Stimulated activated CD8-positive, alpha-beta memory T cell treated with anti-CD3 and anti-CD28 coated beads, Interleukin-7, amount 100 ng/mL, for 48 hours (primary cell): Measurements from ENCODE around the gene PTTG2.
A peak's percentile ranks its signal among the peaks of the same experiment; 100 is the strongest.
"Not testable (repeated sequence)": the region's sequence is repeated elsewhere in the genome, so short reads cannot be mapped to it uniquely, and the experiment has no call there.

Experiments
- DNase-seq, 2 donors: peaks; one replicate each; pipeline ENCODE4 v3.0.0-alpha.2; 2020; ENCODE audit warnings: low read depth in 1 of 2; ENCODE audit errors: extremely low read depth in 1 of 2

The PTTG2 gene

GRCh38 chr4:37953620-37954293 is 6.4 kb upstream of the PTTG2 start:
- no peak for DNase-seq

DNA sequence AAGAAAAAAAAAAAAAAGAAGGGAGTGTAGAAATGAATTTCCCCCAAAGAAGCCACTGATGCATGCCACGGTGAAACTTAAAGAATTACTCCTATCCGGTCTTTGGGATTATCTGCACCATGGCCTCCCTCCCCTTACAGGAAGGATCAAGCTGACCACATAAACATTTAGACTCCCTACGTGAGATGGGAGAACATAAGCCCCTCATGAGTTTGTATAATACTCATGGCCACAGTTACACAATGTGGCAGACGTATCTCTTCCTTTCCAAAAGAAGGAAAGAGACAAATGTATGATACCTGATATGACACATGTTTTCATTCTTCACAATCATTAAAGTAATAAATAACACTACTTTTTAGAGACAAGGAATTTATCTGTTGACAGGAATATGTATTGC is 3.3 kb upstream of the PTTG2 start:
- DNase-seq: no peak

DNA sequence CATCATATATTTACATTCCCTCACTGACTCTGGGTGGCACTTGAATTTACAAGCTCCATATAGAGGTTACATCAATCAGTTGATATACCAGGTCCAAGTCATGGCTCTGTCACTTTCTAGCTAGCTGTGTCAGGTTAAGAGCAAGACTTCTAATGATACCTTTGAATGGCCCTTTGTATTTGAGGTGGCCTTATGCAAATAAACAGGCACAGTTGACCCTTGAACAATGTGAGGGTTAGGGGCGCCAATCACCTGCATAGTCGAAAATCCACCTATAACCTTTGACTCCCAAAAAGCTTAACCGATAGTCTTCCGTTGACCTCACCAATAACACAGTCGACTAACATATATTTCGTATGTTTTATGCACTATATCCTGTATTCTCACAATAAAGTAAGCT is 1.3 kb upstream of the PTTG2 start:
- DNase-seq: no peak

DNA sequence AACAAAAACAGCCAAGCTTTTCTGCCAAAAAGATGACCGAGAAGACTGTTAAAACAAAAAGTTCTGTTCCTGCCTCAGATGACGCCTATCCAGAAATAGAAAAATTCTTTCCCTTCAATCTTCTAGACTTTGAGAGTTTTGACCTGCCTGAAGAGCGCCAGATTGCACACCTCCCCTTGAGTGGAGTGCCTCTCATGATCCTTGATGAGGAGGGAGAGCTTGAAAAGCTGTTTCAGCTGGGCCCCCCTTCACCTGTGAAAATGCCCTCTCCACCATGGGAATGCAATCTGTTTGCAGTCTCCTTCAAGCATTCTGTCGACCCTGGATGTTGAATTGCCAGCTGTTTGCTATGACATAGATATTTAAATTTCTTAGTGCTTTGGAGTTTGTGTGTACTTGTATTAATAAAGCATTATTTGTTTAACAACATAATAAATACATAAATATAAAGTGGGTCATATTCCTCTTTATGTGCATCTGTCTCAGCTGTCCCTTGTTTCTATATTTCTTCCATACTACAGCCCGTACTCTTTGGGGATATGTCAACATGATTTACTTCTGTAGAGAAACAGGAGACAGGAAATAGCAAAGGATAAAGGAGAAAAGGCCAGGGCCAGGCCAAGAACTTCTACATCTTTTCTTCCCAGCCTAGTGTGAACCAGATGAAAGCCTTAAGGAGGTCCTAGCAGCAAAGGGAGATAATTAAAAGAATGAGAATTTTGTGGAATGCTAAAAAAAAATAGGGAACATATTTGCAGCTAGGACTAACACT is 667 bp downstream of the PTTG2 start:
- DNase-seq: no peak

GRCh38 chr4:37964734-37965457 is 4.7 kb downstream of the PTTG2 start:
- no peak for DNase-seq

DNA sequence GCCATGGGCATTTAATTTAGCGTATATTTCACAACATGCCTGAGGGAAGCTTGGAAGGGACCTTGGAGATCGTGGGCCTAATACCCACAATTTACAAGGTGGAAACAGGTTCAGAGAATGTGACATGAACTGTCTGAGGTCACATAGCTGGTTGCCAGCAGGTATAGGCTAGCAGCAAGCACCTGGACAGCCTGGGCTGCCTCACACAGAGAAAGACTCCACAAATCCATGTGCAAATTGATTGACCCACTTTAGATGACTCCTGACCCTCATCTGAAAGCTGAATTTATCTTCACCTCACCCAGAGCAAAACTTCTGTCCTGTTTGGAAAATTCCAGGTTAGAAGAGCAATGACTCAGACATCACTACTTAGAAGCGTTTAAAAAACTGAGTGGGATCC is 5.8 kb downstream of the PTTG2 start:
- no peak for DNase-seq

DNA sequence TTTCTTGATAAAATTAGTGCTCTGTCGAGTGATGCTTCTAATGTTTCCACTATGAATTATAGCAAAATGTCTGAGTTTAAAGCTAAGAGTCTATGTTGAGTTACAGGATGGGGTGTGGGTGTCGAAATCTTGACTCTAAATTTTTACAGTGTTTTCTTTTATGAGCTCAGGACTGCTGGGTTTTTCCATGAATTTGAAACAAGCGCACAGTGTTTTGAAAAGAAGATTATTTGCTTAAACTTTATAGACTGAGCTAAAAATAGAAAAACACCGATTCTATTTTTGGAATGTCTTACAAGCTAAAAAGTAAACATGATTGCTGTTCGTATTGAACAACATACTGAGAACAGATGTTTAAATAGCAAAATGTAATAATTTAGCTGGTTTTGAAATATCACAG is 7.5 kb downstream of the PTTG2 start:
- DNase-seq: no peak

DNA sequence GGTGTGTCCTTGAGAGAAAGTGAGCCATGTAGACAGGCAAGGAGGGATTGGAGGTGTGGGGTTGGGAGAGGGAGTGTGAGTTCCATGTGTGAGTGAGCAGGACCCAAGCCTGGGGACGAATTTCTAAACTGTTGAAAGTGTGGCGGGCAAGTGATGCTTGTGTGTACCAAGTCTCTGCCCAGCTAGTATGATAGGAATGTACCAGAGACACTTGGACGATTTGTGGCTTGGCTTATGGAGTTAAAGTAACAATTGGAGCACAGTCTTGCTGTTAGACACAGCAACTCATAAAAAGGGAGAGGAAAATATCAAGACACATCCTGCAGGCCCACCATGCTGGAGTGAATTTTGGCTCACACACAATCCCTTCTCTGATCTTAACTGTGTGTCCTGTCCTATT is 8.5 kb downstream of the PTTG2 start:
- no peak for DNase-seq

- peak in 1 of 2 donors; percentile 54 for DNase-seq
Observed at GRCh38 chr4:37970702-37971101, 10.5 kb downstream of the PTTG2 start.

- no peak for DNase-seq
Observed at GRCh38 chr4:37971202-37971601, 11.0 kb downstream of the PTTG2 start.

GRCh38 chr4:37973441-37973840 is 13.2 kb downstream of the PTTG2 start:
- DNase-seq: no peak

GRCh38 chr4:37975321-37975822 is 15.2 kb downstream of the PTTG2 start:
- DNase-seq: not testable (repeated sequence)

DNA sequence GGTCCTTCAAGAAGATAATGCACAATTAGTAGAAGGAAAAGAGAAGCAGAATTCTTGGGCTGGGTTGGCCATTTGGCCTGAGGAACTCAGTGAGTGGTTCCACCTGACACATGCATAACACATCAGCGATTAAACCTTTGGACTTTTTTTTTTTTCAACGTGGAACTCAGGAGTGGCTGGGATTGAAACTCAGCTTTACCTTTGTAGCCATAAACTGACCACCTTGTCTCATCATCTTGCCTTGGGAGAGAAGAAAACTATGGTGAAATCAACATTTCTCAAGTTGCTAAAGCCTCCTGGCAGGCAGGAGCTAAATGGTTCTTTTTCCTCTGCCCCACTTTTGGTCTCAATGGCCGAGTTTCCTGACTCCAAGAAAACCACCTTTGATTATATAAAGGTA is 16.3 kb downstream of the PTTG2 start:
- no peak for DNase-seq

- DNase-seq: peak; percentile 45 to 66
Observed at GRCh38 chr4:37976991-37977470, 16.8 kb downstream of the PTTG2 start.

DNA sequence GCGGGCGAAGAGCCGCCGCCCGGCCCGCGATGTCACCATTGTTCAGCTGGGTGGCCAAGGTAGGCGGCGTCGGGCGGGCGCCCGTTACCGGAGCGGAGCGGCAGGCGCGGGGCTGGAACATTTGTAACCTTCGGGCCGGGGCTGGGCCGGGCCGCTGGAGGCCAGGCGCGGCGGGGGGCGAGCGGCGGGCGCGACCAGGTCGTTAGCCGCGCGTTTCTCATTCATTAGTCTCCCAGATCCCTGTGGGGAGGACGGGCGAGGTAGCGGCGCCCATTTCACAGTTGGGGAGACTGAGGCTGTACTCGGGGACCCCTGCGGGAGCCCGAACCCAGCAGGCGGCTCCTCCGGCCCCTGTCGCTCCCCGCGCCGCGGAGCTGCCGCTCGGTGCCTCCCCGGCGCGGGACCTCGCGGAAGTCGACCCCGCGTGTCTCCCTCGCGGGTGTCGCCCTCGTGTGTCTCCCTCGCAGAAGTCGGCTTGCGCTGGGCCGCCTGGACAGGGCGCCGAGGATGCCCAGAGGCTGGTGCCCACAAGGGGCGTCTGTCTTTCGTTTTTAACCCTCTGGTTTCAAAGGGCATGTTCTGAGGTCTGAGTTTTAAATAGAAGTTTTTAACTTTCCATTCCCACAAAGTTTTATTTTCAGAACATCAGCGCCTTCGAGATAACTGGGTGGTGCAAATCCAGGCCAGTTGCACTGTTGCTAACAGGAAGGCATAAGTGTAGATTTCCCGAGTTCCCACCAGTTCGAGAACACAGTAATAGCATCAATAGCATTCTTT is 17.5 kb downstream of the PTTG2 start:
- peak; percentile 49 to 63 for DNase-seq

DNA sequence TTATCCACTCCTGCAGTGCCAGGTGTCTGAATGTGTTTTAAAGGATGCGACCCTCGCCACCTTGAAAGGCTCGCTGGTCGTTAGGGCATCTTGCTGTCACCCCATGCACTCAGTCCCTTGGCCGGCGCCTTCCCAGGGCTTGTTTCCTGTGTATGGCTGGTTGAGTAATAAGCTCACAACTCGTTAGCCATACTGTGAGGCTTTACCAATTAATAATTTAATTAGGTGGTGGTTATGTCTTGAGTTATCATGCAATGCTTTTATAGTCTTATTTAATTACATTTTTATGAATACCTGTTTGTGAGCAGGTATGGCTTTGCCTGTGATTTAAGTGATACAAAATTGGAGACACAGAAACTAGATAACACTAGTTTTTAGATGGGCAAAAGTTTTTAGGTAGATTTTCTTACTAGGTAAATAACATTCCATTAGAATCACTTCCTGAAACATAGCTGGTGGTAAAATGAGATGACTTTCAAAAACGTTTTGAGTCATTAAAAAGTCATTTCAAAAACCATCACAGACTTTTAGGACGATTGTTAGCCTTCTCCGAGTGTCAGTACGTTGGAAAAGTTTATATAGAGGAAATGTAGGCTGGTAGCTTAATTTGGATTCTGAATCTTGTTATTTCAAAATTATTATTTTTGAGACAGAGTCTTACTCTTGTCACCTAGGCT is 18.2 kb downstream of the PTTG2 start:
- DNase-seq: no peak

GRCh38 chr4:37980246-37980645 is 20.0 kb downstream of the PTTG2 start:
- no peak for DNase-seq

DNA sequence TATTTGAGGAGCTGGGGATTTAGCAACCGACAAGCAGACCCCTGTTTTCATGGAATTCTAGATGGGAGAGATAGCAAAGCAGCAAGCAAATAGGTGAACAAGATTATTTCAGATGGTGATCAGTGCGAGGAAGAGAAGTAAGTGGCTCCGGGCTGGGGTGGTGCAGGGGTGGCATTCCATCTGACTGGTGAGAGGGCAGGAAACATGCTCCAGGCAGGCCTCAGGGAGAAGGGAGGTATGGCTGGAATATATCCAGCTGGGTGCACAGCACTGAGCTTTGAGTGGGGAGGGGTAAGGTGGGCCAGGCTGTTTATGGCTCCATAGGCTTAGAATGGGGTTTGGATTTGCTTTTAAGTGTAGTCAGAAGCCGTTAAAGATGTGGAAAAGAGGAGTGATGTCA is 21.2 kb downstream of the PTTG2 start:
- DNase-seq: no peak

DNA sequence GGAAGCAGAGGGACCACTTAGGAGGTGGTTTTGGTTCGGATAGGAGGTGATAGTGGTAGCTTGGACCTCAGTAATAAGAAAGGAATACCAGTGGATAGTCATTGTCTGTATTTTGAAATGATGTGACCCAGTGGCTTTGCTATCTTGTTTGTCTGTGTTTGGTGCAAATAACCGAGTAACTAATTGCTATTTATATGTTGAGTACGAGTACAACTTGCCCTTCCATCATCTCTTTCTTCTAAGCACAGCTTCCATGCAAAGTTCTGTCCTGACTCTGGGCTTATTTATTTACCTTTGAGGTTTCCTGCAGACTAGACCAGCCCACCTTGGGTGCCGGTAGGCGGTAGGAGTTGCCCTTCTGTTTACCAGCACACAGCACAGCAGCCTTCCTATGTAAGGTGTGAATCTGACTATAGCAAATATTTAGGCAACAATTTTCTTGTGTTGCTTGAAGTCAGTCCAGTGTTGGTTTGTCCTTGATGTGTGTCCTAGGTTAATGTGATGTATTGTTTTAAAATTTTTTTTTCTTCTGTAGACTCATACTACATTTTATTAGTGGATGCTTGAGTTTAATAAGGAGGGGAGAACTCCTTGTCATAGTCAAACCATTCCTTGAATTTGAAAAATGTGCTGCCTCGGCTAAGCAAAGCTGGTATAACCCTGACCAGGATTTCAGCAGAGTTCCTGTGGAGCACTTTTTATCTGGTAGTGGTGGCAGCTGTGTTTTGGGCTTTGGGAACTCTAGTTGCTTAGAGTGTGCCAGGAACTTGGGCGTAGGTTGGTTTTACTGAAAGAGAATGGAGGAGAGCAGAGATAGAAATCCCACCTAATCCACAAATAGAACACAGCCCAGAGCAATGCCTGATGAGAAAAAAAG is 21.9 kb downstream of the PTTG2 start:
- DNase-seq: no peak
